MM.1S (cell line): ENCODE measurements around the gene LRRC74B.

Source experiments
- DNase-seq: peaks from one replicate; pipeline ENCODE4 v3.0.0-alpha.2; 2015
- H2AFZ ChIP-seq: fragments of 300-600 bp; sonication (generic); 2 replicates; pipeline ENCODE4 v1.6.0; 2016; ENCODE audit warnings: antibody characterized with exemption, low read length
- H3F3A ChIP-seq: fragments of 300-600 bp; sonication (generic); 2 replicates; pipeline ENCODE4 v1.6.1; 2016; ENCODE audit warnings: mild to moderate bottlenecking, antibody characterized with exemption, low read length, moderate library complexity, mixed read lengths; ENCODE audit not compliant: insufficient read depth
- H3K27ac ChIP-seq: fragments of 300-600 bp; sonication (generic); 2 replicates; pipeline ENCODE4 v1.5.1; 2016; ENCODE audit warnings: mild to moderate bottlenecking, low read length
- H3K27me3 ChIP-seq: fragments of 300-600 bp; sonication (generic); replicated peaks from 2 replicates; pipeline ENCODE4 v1.6.0; 2016; ENCODE audit warnings: low read length; ENCODE audit not compliant: insufficient read depth
- H3K36me3 ChIP-seq: fragments of 300-600 bp; sonication (generic); replicated peaks from 2 replicates; pipeline ENCODE4 v1.6.1; 2016; ENCODE audit warnings: mild to moderate bottlenecking, low read length, mixed read lengths; ENCODE audit not compliant: insufficient read depth
- H3K4me1 ChIP-seq: fragments of 300-600 bp; sonication (generic); 2 replicates; pipeline ENCODE4 v1.6.1; 2016; ENCODE audit warnings: low read length, mixed read lengths
- H3K4me2 ChIP-seq: fragments of 300-600 bp; sonication (generic); 2 replicates; pipeline ENCODE4 v1.6.0; 2016; ENCODE audit warnings: low read depth, low read length
- H3K4me3 ChIP-seq: fragments of 300-600 bp; sonication (generic); 2 replicates; pipeline ENCODE4 v1.5.1; 2016; ENCODE audit warnings: low read length, mixed read lengths
- H3K79me2 ChIP-seq: fragments of 300-600 bp; sonication (generic); 2 replicates; pipeline ENCODE4 v1.6.1; 2016; ENCODE audit warnings: mixed run types, low read length, mixed read lengths
- H3K9ac ChIP-seq: fragments of 300-600 bp; sonication (generic); 2 replicates; pipeline ENCODE4 v1.6.1; 2016; ENCODE audit warnings: low read length, mixed read lengths
- H3K9me2 ChIP-seq: fragments of 300-600 bp; sonication (generic); replicated peaks from 2 replicates; pipeline ENCODE4 v1.6.1; 2016; ENCODE audit warnings: mild to moderate bottlenecking, low read length, mixed read lengths; ENCODE audit not compliant: insufficient read depth
- H3K9me3 ChIP-seq: fragments of 300-600 bp; sonication (generic); replicated peaks from 2 replicates; pipeline ENCODE4 v1.6.1; 2016; ENCODE audit warnings: mild to moderate bottlenecking, low read length, mixed read lengths; ENCODE audit not compliant: insufficient read depth
- H4K20me1 ChIP-seq: fragments of 300-600 bp; sonication (generic); 2 replicates; pipeline ENCODE4 v1.6.1; 2016; ENCODE audit warnings: mild to moderate bottlenecking, low read length, moderate library complexity, mixed read lengths; ENCODE audit not compliant: insufficient read depth
- EZH2 ChIP-seq: fragments of 300-600 bp; sonication (generic); optimal IDR thresholded peaks from 2 replicates; pipeline ENCODE3; 2017; ENCODE audit warnings: low read depth, mild to moderate bottlenecking, antibody characterized with exemption, low read length, mixed read lengths
- EZH2phosphoT487 ChIP-seq: fragments of 300-600 bp; sonication (generic); IDR thresholded peaks from 2 replicates; pipeline ENCODE4 v1.6.1; 2018; ENCODE audit warnings: antibody characterized with exemption, low read length
- TF ChIP-seq, protein P1 (sequence below): fragments of 300-600 bp; sonication (generic); IDR thresholded peaks from 2 replicates; pipeline ENCODE4 v1.5.1; 2016; ENCODE audit warnings: antibody characterized with exemption, low read length, mixed read lengths

LRRC74B gene

GRCh38 chr22:21032037-21032867 is 13.5 kb upstream of the LRRC74B start, which contains the start of gene SLC7A4:
Gene SLC7A4 (minus strand): TSS chr22:21032561. CDS start chr22:21031812, 749 bp downstream.
- H3F3A ChIP-seq = no peaks in the 10 kb centered on the region
- no peak within 1 kb of the TSS for H3K9ac ChIP-seq
- no peak within 1 kb of the TSS for H2AFZ ChIP-seq
- no peaks in the 10 kb centered on the region for H3K36me3 ChIP-seq
- no peaks in the 10 kb centered on the region for H3K79me2 ChIP-seq
- no peaks in the 10 kb centered on the region for H4K20me1 ChIP-seq
- no peak for DNase-seq
- H3K4me1 ChIP-seq = no peaks in the 10 kb centered on the region
- no peak within 1 kb of the TSS for H3K4me3 ChIP-seq
- TF ChIP-seq, protein P1, sequence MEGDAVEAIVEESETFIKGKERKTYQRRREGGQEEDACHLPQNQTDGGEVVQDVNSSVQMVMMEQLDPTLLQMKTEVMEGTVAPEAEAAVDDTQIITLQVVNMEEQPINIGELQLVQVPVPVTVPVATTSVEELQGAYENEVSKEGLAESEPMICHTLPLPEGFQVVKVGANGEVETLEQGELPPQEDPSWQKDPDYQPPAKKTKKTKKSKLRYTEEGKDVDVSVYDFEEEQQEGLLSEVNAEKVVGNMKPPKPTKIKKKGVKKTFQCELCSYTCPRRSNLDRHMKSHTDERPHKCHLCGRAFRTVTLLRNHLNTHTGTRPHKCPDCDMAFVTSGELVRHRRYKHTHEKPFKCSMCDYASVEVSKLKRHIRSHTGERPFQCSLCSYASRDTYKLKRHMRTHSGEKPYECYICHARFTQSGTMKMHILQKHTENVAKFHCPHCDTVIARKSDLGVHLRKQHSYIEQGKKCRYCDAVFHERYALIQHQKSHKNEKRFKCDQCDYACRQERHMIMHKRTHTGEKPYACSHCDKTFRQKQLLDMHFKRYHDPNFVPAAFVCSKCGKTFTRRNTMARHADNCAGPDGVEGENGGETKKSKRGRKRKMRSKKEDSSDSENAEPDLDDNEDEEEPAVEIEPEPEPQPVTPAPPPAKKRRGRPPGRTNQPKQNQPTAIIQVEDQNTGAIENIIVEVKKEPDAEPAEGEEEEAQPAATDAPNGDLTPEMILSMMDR = no peak
- TF ChIP-seq EZH2phosphoT487 = no peak
- TF ChIP-seq EZH2 = no peak
- no peaks in the 10 kb centered on the region for H3K9me3 ChIP-seq
- no peak within 1 kb of the TSS for H3K27ac ChIP-seq
- peaks cover 25% of the 10 kb centered on the region for H3K27me3 ChIP-seq
- H3K4me2 ChIP-seq = no peak within 1 kb of the TSS
- no peaks in the 10 kb centered on the region for H3K9me2 ChIP-seq

GRCh38 chr22:21032868-21033688 is 12.7 kb upstream of the LRRC74B start:
- no peak overlapping the region for H3K4me2 ChIP-seq
- H3K4me1 ChIP-seq = no peaks in the 10 kb centered on the region
- H3K9ac ChIP-seq = no peak overlapping the region

DNA sequence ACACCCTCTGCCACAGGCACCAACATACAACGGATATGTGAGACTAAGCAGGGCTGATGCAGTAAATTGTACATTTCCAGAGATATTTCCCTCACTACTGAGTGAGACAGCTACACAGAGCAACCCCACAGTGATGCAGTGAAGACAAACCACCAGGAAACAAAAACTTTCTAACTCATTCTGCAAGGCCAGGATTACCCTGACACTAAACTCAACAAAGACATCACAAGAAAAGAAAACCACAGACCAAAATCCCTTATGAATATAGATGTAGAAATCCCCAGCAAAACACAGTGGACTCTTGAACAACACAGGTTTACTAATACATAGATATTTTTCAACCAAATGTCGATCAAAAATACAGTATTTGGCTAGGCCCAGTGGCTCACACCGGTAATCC is 11.9 kb upstream of the LRRC74B start:
- H3K27ac ChIP-seq = no peak overlapping the region
- peaks cover 25% of the 10 kb centered on the region for H3K27me3 ChIP-seq
- H4K20me1 ChIP-seq = no peaks in the 10 kb centered on the region
- TF ChIP-seq EZH2phosphoT487 = no peak
- TF ChIP-seq, protein P1 = no peak
- TF ChIP-seq EZH2 = no peak
- H3K4me1 ChIP-seq = no peaks in the 10 kb centered on the region
- no peak overlapping the region for H2AFZ ChIP-seq
- DNase-seq = no peak
- H3K4me3 ChIP-seq = no peak overlapping the region
- H3K79me2 ChIP-seq = no peaks in the 10 kb centered on the region
- no peaks in the 10 kb centered on the region for H3K9me2 ChIP-seq
- no peaks in the 10 kb centered on the region for H3K9me3 ChIP-seq
- no peak overlapping the region for H3K4me2 ChIP-seq
- H3K36me3 ChIP-seq = no peaks in the 10 kb centered on the region
- no peaks in the 10 kb centered on the region for H3F3A ChIP-seq
- H3K9ac ChIP-seq = no peak overlapping the region

More at GRCh38 chr22:21032868-21033688, 12.7 kb upstream of the LRRC74B start:
- TF ChIP-seq EZH2phosphoT487 (no peak), EZH2 (no peak)
- TF ChIP-seq, protein P1 = no peak
- H3K27ac ChIP-seq = no peak overlapping the region
- peaks cover 25% of the 10 kb centered on the region for H3K27me3 ChIP-seq
- no peaks in the 10 kb centered on the region for H3K79me2 ChIP-seq
- no peak for DNase-seq
- no peaks in the 10 kb centered on the region for H3F3A ChIP-seq
- H3K9me2 ChIP-seq = no peaks in the 10 kb centered on the region
- no peak overlapping the region for H3K4me3 ChIP-seq
- H4K20me1 ChIP-seq = no peaks in the 10 kb centered on the region
- no peaks in the 10 kb centered on the region for H3K36me3 ChIP-seq
- H2AFZ ChIP-seq = no peak overlapping the region
- H3K9me3 ChIP-seq = no peaks in the 10 kb centered on the region
